Neural cell (in vitro differentiated cells): ENCODE results near the gene NHEJ1. TPM values are rescaled to one million over a fixed set of nuclear protein-coding genes. Genes with fewer than 3 reads are reported as not detected.

Experiments
- H2AFZ ChIP-seq: fragments of 200-600, 300-800 bp; sonication (generic), shearing (Covaris generic); 2 replicates; pipeline ENCODE4 v1.6.0; 2014; ENCODE audit warnings: low read depth, mild to moderate bottlenecking, antibody characterized with exemption, low read length, moderate library complexity
- H3F3A ChIP-seq: fragments of 200-600 bp; shearing (Covaris generic); 2 replicates; pipeline ENCODE4 v1.6.1; 2016; ENCODE audit warnings: mild to moderate bottlenecking, moderate library complexity, mixed read lengths, antibody characterized with exemption, low read length; ENCODE audit not compliant: insufficient read depth, poor library complexity, severe bottlenecking
- H3K27ac ChIP-seq: fragments of 200-600, 300-800 bp; sonication (generic), shearing (Covaris generic); 2 replicates; pipeline ENCODE4 v1.5.1; 2014; ENCODE audit warnings: mild to moderate bottlenecking, low read length, moderate library complexity
- H3K27me3 ChIP-seq: fragments of 300-800, 200-600 bp; sonication (generic), shearing (Covaris generic); 2 replicates; pipeline ENCODE4 v1.6.0; 2014; ENCODE audit warnings: mild to moderate bottlenecking, low read depth, low read length, moderate library complexity; ENCODE audit not compliant: insufficient read depth
- H3K36me3 ChIP-seq: fragments of 300-800, 200-600 bp; sonication (generic), shearing (Covaris generic); 2 replicates; pipeline ENCODE4 v1.5.1; 2014; ENCODE audit warnings: mild to moderate bottlenecking, antibody characterized with exemption, low read length, moderate library complexity; ENCODE audit not compliant: insufficient read depth
- H3K4me2 ChIP-seq: fragments of 300-800, 200-600 bp; sonication (generic), shearing (Covaris generic); 2 replicates; pipeline ENCODE4 v1.6.0; 2014; ENCODE audit warnings: mild to moderate bottlenecking, low read length
- H3K4me3 ChIP-seq: fragments of 300-800, 200-600 bp; sonication (generic), shearing (Covaris generic); 2 replicates; pipeline ENCODE4 v1.5.1; 2014; ENCODE audit warnings: mild to moderate bottlenecking, low read length, moderate library complexity
- H3K79me2 ChIP-seq: fragments of 200-600 bp; shearing (Covaris generic); replicated peaks from 2 replicates; pipeline ENCODE4 v1.6.0; 2014; ENCODE audit warnings: mild to moderate bottlenecking, low read length, moderate library complexity; ENCODE audit not compliant: insufficient read depth
- H3K9ac ChIP-seq: fragments of 300-800, 200-600 bp; sonication (generic), shearing (Covaris generic); 2 replicates; pipeline ENCODE4 v1.6.1; 2016; ENCODE audit warnings: mild to moderate bottlenecking, low read length, mixed read lengths
- H3K9me2 ChIP-seq: fragments of 200-600 bp; shearing (Covaris generic); 2 replicates; pipeline ENCODE4 v1.6.1; 2016; ENCODE audit warnings: mild to moderate bottlenecking, low read length, mixed read lengths; ENCODE audit not compliant: insufficient read depth
- H3K9me3 ChIP-seq: fragments of 200-600, 300-800 bp; sonication (generic), shearing (Covaris generic); 2 replicates; pipeline ENCODE4 v1.6.1; 2016; ENCODE audit warnings: mild to moderate bottlenecking, mixed run types, low read length, moderate library complexity, mixed read lengths
- H4K20me1 ChIP-seq: fragments of 200-600 bp; shearing (Covaris generic); 2 replicates; pipeline ENCODE4 v1.6.1; 2016; ENCODE audit warnings: mild to moderate bottlenecking, mixed run types; ENCODE audit not compliant: insufficient read depth
- CTCF ChIP-seq: fragments of 450-650 bp; IDR thresholded peaks from 2 replicates; pipeline ENCODE4 v1.5.1; 2014; ENCODE audit warnings: antibody characterized with exemption, mild to moderate bottlenecking, moderate library complexity; ENCODE audit not compliant: poor library complexity, severe bottlenecking
- EP300 ChIP-seq: fragments of 450-650 bp; conservative IDR thresholded peaks from 2 replicates; pipeline ENCODE4 v1.6.1; 2014; ENCODE audit warnings: antibody characterized with exemption, mild to moderate bottlenecking, moderate library complexity; ENCODE audit not compliant: poor library complexity, severe bottlenecking
- EZH2 ChIP-seq: fragments of 200-600, 300-800 bp; shearing (Covaris generic), sonication (generic); IDR thresholded peaks from 2 replicates; pipeline ENCODE4 v1.6.1; 2014; ENCODE audit warnings: antibody characterized with exemption, low read length, borderline replicate concordance, mild to moderate bottlenecking; ENCODE audit not compliant: insufficient read depth, poor library complexity, severe bottlenecking
- MXI1 ChIP-seq: fragments of 450-650 bp; conservative IDR thresholded peaks from 2 replicates; pipeline ENCODE4 v1.6.1; 2014; ENCODE audit warnings: antibody characterized with exemption, mild to moderate bottlenecking; ENCODE audit not compliant: poor library complexity, severe bottlenecking
- POLR2AphosphoS5 ChIP-seq: IDR thresholded peaks from 2 replicates; pipeline ENCODE4 v1.6.1; 2012
- RAD21 ChIP-seq: fragments of 450-650 bp; conservative IDR thresholded peaks from 2 replicates; pipeline ENCODE4 v1.6.1; 2014; ENCODE audit warnings: antibody characterized with exemption, mild to moderate bottlenecking, moderate library complexity
- REST ChIP-seq: IDR thresholded peaks from 2 replicates; pipeline ENCODE4 v1.6.1; 2012; ENCODE audit warnings: borderline replicate concordance
- SMC3 ChIP-seq: fragments of 450-650 bp; conservative IDR thresholded peaks from 2 replicates; pipeline ENCODE4 v1.6.1; 2014; ENCODE audit warnings: antibody characterized with exemption, mild to moderate bottlenecking, moderate library complexity; ENCODE audit not compliant: poor library complexity
- TAF1 ChIP-seq: IDR thresholded peaks from 2 replicates; pipeline ENCODE4 v1.6.1; 2012; ENCODE audit warnings: low read depth
- polyA plus RNA-seq: library from polyadenylated mRNA; depleted of rRNA; stranded (reverse); fragments of >200 nt; gene quantifications from 2 replicates; pipeline ENCODE4 v1.2.3, GENCODE V29; 2014

NHEJ1 gene
- polyA plus RNA-seq, 1 donor from 2014 or later, result 12.7 TPM

GRCh38 chr2:219034823-219035222, 125.8 kb downstream of the NHEJ1 start:
- Histone ChIP-seq H2AFZ (no peak overlapping the region), H3K27ac (no peak overlapping the region), H3K9me3 (no peaks in the 10 kb centered on the region), H3K9me2 (no peaks in the 10 kb centered on the region), H3K9ac (no peak overlapping the region), H3K4me2 (no peak overlapping the region), H3F3A (no peaks in the 10 kb centered on the region), H3K79me2 (no peaks in the 10 kb centered on the region), H3K36me3 (no peaks in the 10 kb centered on the region), H4K20me1 (no peaks in the 10 kb centered on the region), H3K4me3 (no peak overlapping the region), H3K27me3 (no peaks in the 10 kb centered on the region)
- TF ChIP-seq EP300 (no peak), REST (no peak), EZH2 (no peak), MXI1 (no peak), CTCF (no peak), POLR2AphosphoS5 (no peak), RAD21 (no peak), TAF1 (no peak), SMC3 (no peak)

GRCh38 chr2:219032051-219032745, 128.4 kb downstream of the NHEJ1 start:
- Histone ChIP-seq H3K4me3 (no peak overlapping the region), H3K9me2 (no peaks in the 10 kb centered on the region), H2AFZ (no peak overlapping the region), H3K79me2 (no peaks in the 10 kb centered on the region), H3F3A (no peaks in the 10 kb centered on the region), H4K20me1 (no peaks in the 10 kb centered on the region), H3K27me3 (no peaks in the 10 kb centered on the region), H3K9ac (no peak overlapping the region), H3K36me3 (no peaks in the 10 kb centered on the region), H3K27ac (no peak overlapping the region), H3K9me3 (no peaks in the 10 kb centered on the region), H3K4me2 (no peak overlapping the region)
- TF ChIP-seq REST, result no peak
- no peak for TF ChIP-seq MXI1
- no peak for TF ChIP-seq TAF1
- no peak for TF ChIP-seq CTCF
- TF ChIP-seq SMC3, result no peak
- no peak for TF ChIP-seq RAD21
